Mesendoderm (in vitro differentiated cells): ENCODE data around the gene SLC4A11.
A peak's percentile ranks its signal among the peaks of the same experiment; 100 is the strongest.

Source experiments
- DNase-seq: peaks from one replicate; pipeline ENCODE4 v3.0.0; 2013
- H2AK5ac ChIP-seq: 2 replicates; pipeline ENCODE4 v1.6.1; 2013; ENCODE audit warnings: low read length, inconsistent platforms
- H2BK120ac ChIP-seq: 2 replicates; pipeline ENCODE4 v1.6.1; 2013; ENCODE audit warnings: low read depth, mild to moderate bottlenecking, low read length, moderate library complexity, mixed read lengths
- H2BK15ac ChIP-seq: replicated peaks from 2 replicates; pipeline ENCODE4 v1.6.1; 2013; ENCODE audit warnings: low read depth, mild to moderate bottlenecking, moderate library complexity
- H2BK5ac ChIP-seq: 2 replicates; pipeline ENCODE4 v1.6.1; 2013; ENCODE audit warnings: low read length, inconsistent platforms
- H3K18ac ChIP-seq: 2 replicates; pipeline ENCODE4 v1.6.1; 2013; ENCODE audit warnings: mild to moderate bottlenecking, low read length, mixed read lengths
- H3K23ac ChIP-seq: one replicate; pipeline ENCODE4 v1.6.1; 2013; ENCODE audit warnings: low read length
- H3K27ac ChIP-seq: 2 replicates; pipeline ENCODE4 v1.5.1; 2013; ENCODE audit warnings: low read depth, mild to moderate bottlenecking, inconsistent platforms, low read length, moderate library complexity
- H3K27me3 ChIP-seq: 2 replicates; pipeline ENCODE4 v1.6.1; 2013; ENCODE audit warnings: low read length, control low read depth, mild to moderate bottlenecking, inconsistent platforms; ENCODE audit not compliant: insufficient read depth, poor library complexity
- H3K36me3 ChIP-seq: 2 replicates; pipeline ENCODE4 v1.6.1; 2013; ENCODE audit warnings: low read length, inconsistent platforms; ENCODE audit not compliant: control insufficient read depth, insufficient read depth
- H3K4ac ChIP-seq: one replicate; pipeline ENCODE4 v1.6.1; 2013; ENCODE audit warnings: low read depth, mild to moderate bottlenecking, low read length, moderate library complexity
- H3K4me1 ChIP-seq: 2 replicates; pipeline ENCODE4 v1.6.1; 2013; ENCODE audit warnings: low read depth, low read length, inconsistent platforms; ENCODE audit not compliant: control insufficient read depth
- H3K4me2 ChIP-seq: 2 replicates; pipeline ENCODE4 v1.6.1; 2013; ENCODE audit warnings: low read length
- H3K4me3 ChIP-seq: 2 replicates; pipeline ENCODE4 v1.5.1; 2013; ENCODE audit warnings: mild to moderate bottlenecking, low read length
- H3K56ac ChIP-seq: one replicate; pipeline ENCODE4 v1.6.1; 2013; ENCODE audit warnings: low read length
- H3K79me1 ChIP-seq: 2 replicates; pipeline ENCODE4 v1.6.1; 2013; ENCODE audit warnings: low read length, inconsistent platforms
- H3K79me2 ChIP-seq: 2 replicates; pipeline ENCODE4 v1.6.1; 2013; ENCODE audit warnings: mild to moderate bottlenecking, low read length; ENCODE audit not compliant: control insufficient read depth, insufficient read depth
- H3K9ac ChIP-seq: 2 replicates; pipeline ENCODE4 v1.6.1; 2013; ENCODE audit warnings: low read length, inconsistent platforms
- H4K5ac ChIP-seq: one replicate; pipeline ENCODE4 v1.6.1; 2013; ENCODE audit warnings: low read length
- H4K8ac ChIP-seq: one replicate; pipeline ENCODE4 v1.6.1; 2013; ENCODE audit warnings: low read depth, mild to moderate bottlenecking, control low read depth, low read length, moderate library complexity
- WGBS: extraction: QIAGEN DNeasy Blood & Tissue Kit; methylation state at CpG from one replicate; pipeline ENCODE4 v1.1.7; 2013; ENCODE audit warnings: low lambda C conversion rate, missing lambda C conversion rate; ENCODE audit not compliant: insufficient coverage; ENCODE audit errors: extremely low coverage; 5-methylcytosine and 5-hydroxymethylcytosine counted together

The SLC4A11 gene

GRCh38 chr20:3277686-3278465 lies 38.9 kb upstream of the SLC4A11 start:
- WGBS, result no CpG with 5 or more reads among the region's 7 CpGs
- Histone ChIP-seq H3K36me3 (no peaks in the 10 kb centered on the region), H3K27me3 (no peaks in the 10 kb centered on the region), H3K4me1 (peaks cover 2% of the 10 kb centered on the region), H2BK5ac (no peak overlapping the region), H4K8ac (no peak overlapping the region), H3K27ac (no peak overlapping the region), H2BK15ac (no peak overlapping the region), H3K4me2 (no peak overlapping the region), H3K9ac (no peak overlapping the region), H3K23ac (no peak overlapping the region), H3K4ac (no peak overlapping the region), H3K79me2 (no peaks in the 10 kb centered on the region), H2AK5ac (no peak overlapping the region), H3K56ac (no peak overlapping the region), H3K79me1 (no peaks in the 10 kb centered on the region), H3K4me3 (no peak overlapping the region), H2BK120ac (no peak overlapping the region), H3K18ac (no peak overlapping the region), H4K5ac (no peak overlapping the region)
- DNase-seq, result peak; percentile 50

DNA sequence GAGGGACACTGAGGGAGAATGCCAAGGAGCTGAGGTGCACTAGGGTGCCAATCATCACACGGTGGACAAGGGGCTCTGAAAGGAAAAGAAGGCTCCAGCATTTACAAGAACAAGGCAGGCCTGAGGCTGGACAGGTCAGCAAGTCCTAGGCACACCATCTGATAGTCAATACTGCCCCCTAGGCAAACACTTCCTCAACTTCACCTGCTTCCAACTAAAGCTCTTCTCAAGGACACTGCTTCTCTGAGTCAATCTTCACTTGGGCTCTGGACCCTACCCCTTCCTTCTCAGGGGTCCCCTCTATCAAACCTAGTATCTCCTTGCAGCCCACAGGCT lies 37.7 kb upstream of the SLC4A11 start:
- no peaks in the 10 kb centered on the region for H3K27me3 ChIP-seq
- H2BK120ac ChIP-seq, result no peak overlapping the region
- no peaks in the 10 kb centered on the region for H3K79me1 ChIP-seq
- H3K4ac ChIP-seq, result no peak overlapping the region
- no peak overlapping the region for H2AK5ac ChIP-seq
- no peak overlapping the region for H3K4me2 ChIP-seq
- no peak overlapping the region for H2BK5ac ChIP-seq
- H3K27ac ChIP-seq, result no peak overlapping the region
- H3K79me2 ChIP-seq, result no peaks in the 10 kb centered on the region
- H3K18ac ChIP-seq, result no peak overlapping the region
- H2BK15ac ChIP-seq, result no peak overlapping the region
- H3K36me3 ChIP-seq, result no peaks in the 10 kb centered on the region
- WGBS, result no CpG with 5 or more reads among the region's 1 CpG
- no peak overlapping the region for H3K4me3 ChIP-seq
- no peak overlapping the region for H3K9ac ChIP-seq
- H3K4me1 ChIP-seq, result no peaks in the 10 kb centered on the region
- H4K8ac ChIP-seq, result no peak overlapping the region
- H3K23ac ChIP-seq, result no peak overlapping the region
- H3K56ac ChIP-seq, result no peak overlapping the region
- DNase-seq, result peak; percentile 60
- no peak overlapping the region for H4K5ac ChIP-seq

DNA sequence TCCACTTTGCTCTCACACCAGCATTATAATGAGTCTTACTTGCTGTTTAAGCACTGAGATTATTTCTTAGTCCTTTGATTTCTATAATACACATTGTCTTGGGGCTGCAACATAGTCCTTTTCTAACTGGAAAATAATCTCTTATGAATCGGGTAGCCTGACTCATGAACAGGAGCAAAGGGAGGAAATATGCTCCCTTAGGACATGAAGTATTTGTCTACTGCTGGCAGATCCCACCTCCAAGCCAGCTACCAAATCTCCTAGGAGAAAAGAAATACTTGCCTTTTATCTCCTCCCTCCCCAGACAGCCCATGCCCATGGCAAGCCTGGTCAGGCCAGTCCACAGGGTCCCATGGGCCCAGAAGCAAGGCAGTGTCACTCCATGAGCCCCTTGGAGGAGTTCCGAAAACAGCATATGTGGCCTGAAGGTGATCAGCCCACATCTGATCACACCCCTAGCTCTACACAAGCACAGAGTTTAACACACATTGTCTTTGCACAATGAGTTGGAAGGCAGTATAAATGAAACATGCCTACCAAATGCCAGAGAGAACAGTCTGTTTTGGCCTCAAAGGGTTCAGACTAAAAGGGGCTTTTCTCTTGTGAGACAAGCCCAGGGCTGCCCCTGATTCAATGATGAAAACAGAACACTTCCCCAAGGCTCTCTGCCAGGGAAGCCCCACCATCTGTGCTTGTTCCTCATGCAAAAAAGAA lies 37.1 kb upstream of the SLC4A11 start:
- Histone ChIP-seq H3K4me2 (no peak overlapping the region), H3K56ac (no peak overlapping the region), H3K18ac (no peak overlapping the region), H3K36me3 (no peaks in the 10 kb centered on the region), H3K4me1 (no peaks in the 10 kb centered on the region), H3K79me1 (no peaks in the 10 kb centered on the region), H3K27me3 (no peaks in the 10 kb centered on the region), H4K5ac (no peak overlapping the region), H3K4ac (no peak overlapping the region), H2BK15ac (no peak overlapping the region), H2BK120ac (no peak overlapping the region), H3K27ac (no peak overlapping the region), H4K8ac (no peak overlapping the region), H2AK5ac (no peak overlapping the region), H2BK5ac (no peak overlapping the region), H3K4me3 (no peak overlapping the region), H3K23ac (no peak overlapping the region), H3K79me2 (no peaks in the 10 kb centered on the region), H3K9ac (no peak overlapping the region)
- WGBS, result no CpG with 5 or more reads among the region's 2 CpGs
- no peak for DNase-seq

DNA sequence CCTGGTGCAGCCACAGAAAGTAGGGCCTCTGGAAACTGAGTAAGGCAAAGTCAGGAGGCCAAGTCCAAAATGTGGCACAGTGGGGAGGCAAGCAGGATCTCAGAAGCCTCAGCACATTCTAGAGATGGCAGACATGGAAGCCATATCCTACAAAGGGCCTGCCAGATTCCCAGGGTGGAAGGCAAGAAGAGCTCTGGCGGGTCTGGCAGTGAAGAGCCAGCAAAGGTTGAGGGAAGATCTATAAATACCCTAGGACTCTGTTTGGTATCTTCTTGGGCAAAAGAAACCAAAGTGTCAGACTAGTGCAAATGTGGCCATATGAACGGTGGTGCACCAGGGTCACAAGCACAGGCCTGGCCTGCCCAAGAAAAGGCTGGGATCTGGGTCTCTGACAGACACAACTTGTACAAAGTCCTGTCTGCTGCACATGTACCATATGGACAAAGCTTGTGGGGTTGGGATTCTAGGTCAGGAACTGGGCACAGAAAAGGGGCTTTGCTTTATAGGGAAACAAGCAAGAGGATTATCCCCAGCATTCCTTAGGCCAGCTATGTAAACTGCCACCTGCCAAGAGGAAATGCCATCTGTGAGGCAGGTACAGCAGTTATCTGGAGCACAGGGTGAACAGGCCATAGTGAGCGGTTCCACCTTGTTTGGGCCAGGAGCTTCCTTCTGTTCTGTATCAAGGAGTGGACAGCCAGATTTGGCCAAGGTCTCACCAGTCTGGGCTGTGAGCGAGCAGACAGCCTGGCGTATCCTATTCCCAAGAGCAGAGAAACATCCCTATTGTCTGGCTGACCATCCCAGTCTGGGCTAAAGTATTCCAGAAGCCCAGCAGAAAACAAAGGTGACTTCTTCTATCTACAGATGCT lies 36.3 kb upstream of the SLC4A11 start:
- Histone ChIP-seq H3K56ac (no peak overlapping the region), H2BK5ac (no peak overlapping the region), H3K27me3 (no peaks in the 10 kb centered on the region), H2AK5ac (no peak overlapping the region), H3K4me3 (no peak overlapping the region), H3K4me1 (no peaks in the 10 kb centered on the region), H3K27ac (no peak overlapping the region), H2BK120ac (no peak overlapping the region), H3K36me3 (no peaks in the 10 kb centered on the region), H4K8ac (no peak overlapping the region), H2BK15ac (no peak overlapping the region), H3K79me1 (no peaks in the 10 kb centered on the region), H3K23ac (no peak overlapping the region), H4K5ac (no peak overlapping the region), H3K4me2 (no peak overlapping the region), H3K18ac (no peak overlapping the region), H3K4ac (no peak overlapping the region), H3K79me2 (no peaks in the 10 kb centered on the region), H3K9ac (no peak overlapping the region)
- no peak for DNase-seq
- no CpG with 5 or more reads among the region's 5 CpGs for WGBS

- Histone ChIP-seq H2BK120ac (no peak overlapping the region), H4K8ac (no peak overlapping the region), H3K36me3 (no peaks in the 10 kb centered on the region), H3K79me2 (no peaks in the 10 kb centered on the region), H3K79me1 (no peaks in the 10 kb centered on the region), H2AK5ac (no peak overlapping the region), H3K27ac (no peak overlapping the region), H3K4me1 (no peaks in the 10 kb centered on the region), H3K23ac (no peak overlapping the region), H2BK5ac (no peak overlapping the region), H3K27me3 (no peaks in the 10 kb centered on the region), H4K5ac (no peak overlapping the region), H3K4me2 (no peak overlapping the region), H3K9ac (no peak overlapping the region), H2BK15ac (no peak overlapping the region), H3K56ac (no peak overlapping the region), H3K4me3 (no peak overlapping the region), H3K4ac (no peak overlapping the region), H3K18ac (no peak overlapping the region)
- DNase-seq, result no peak
- WGBS, result no CpG with 5 or more reads among the region's 4 CpGs
Observed at GRCh38 chr20:3273371-3273770, 34.4 kb upstream of the SLC4A11 start.
